Amniotic stem cell (primary cell): ENCODE results near the gene PIMREG.

Source experiments
- DNase-seq: peaks from one replicate; lab custom pipeline; 2025; lab: John Stamatoyannopoulos, UW

PIMREG gene

DNA sequence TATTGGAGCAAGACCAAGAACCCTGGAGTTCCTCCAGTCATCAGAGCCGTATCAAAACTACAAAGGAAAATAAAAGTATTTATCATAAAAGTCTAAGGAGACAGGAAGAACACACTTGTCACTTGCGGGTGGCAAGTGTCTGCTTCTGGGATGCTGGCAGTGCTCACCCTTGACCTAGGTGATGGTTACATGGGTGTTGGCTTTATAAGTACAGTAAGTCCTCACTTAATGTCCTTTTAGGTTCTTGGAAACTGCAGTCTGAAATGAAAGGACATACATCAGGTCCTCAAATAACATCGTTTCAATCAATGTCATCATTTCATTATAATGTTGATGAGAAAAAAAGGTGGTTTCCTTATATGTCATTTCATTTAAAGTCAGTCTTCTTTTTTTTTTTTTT lies 6.3 kb upstream of the PIMREG start:
- no peak for DNase-seq

DNA sequence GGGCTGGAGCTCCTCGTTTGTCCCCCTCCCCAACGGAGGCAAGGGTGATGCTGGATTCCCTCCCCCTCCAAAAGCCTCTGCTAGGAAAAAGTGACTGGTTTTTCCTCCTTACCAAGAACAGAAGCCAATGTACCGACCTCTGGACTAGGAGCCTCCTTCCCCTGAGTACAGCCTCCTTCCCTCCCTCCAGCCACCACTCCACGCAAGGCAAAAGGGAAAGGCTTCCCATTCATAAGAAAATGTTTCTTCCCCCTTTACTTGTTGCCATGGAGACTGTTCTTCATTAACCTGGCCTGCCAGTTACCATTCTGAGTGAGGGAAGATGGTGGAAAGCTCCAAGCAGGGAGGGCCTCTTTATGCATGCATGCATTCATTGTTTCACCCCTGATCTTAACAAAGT lies 4.3 kb upstream of the PIMREG start:
- DNase-seq = no peak

- no peak for DNase-seq
Observed at GRCh38 chr17:6442775-6443174, 1.5 kb upstream of the PIMREG start.

DNA sequence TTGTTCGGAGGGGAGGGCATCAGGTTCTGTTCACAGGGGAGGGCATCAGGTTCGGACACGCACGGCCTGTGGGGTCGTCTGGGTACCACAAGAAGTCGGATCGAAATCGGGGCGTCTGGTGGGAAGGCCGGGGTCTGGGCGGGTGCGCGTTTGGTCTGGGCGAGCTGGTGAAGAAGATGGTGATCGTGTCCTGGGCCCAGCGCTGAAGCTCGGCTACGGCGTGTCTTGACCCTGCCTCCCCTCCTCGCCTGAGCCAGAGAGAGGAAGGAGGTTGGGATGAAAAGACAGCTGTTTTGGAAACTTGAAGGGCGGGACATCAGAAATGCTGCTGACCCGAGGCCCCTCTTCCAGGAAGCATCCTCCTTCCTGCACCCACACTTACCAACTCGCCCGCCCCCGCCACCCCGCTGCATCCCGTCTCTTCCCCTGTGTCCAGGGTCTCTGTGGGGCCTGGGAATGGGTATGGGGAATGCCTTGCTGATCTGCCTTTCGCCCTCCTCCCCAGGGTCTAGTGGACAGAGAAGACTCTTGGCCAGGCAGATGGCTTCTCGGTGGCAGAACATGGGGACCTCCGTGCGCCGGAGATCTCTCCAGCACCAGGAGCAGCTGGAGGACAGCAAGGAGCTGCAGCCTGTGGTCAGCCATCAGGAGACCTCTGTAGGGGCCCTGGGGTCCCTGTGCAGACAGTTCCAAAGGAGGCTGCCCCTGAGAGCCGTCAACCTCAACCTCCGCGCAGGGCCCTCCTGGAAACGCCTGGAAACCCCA lies 498 bp downstream of the PIMREG start:
- DNase-seq = no peak

- no peak for DNase-seq
Observed at GRCh38 chr17:6446516-6447100, 2.4 kb downstream of the PIMREG start.

DNA sequence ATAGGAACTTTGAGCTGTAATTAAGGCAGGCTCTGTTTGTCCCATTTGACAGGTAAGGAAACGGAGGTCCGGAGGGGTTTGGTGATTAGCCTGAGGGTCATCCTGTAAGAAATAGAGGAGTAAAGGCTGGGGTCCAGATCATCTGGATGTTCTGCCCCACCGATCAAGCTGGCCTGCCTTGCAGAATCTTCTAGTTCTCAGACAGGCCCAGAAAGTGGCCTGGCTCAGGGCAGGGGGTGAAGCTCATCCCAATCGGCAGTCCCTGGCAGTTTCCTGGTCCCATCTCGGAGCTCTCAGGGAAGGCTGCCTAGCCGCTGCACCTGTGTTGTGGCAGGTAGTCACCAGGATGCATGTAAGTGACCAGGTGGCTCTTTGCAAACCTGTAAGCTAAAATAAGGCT lies 4.2 kb downstream of the PIMREG start:
- no peak for DNase-seq

DNA sequence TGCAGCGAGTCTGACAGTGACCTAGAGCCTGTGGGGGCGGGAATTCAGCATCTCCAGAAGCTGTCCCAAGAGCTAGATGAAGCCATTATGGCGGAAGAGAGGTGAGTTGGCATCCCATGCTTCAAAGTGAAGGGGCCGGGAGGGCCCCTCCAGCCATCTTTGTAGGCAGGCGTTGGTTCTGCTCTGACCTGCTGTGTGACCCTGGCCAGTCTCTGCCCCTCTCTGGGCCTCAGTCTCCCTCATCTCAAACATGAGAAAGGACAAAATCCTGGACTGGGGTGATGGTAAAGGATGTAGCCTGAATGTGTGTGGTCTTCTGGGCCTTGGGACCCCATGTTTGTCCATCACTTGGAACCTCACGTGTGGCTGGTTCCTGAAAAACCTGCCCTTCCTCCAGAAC lies 5.1 kb downstream of the PIMREG start:
- no peak for DNase-seq

GRCh38 chr17:6450926-6451832 lies 6.9 kb downstream of the PIMREG start:
- no peak for DNase-seq

DNA sequence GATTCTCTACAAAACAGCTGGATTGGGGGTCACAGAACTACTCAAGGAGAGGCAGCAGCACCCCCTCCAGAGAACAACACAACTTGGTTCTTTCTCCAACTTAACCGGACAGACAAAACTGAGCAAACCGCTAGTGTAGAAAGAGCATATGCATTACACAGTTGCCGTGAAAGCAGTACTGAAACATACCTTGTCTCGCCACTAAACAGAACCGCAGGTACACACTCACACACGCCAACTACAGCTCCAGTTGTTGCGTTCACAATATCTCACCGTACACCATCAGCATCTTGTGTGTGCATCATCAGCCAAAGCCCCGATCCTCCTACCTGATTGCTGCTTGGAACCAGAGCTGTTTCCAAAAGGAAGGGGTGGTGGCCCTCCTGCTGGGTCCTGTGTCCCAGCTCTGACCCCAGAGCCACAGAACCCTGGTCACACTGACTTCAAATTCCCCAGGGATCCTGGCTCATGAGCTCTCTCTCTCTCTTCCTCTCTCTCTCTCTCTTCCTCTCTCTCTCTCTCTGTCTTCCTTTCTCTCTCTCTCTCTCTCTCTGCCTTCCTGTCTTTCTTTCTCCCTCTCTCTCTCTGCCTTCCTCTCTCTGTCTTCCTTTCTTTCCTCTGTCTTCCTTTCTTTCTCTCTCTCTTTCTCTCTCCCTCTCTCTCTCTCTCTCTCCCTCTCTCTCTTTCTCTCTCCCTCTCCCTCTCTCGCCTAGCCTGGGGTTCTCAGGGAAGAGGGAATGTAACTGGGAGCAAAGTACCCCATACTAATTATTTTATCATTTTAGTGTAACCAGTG lies 8.4 kb downstream of the PIMREG start:
- DNase-seq = no peak

- no peak for DNase-seq
Observed at GRCh38 chr17:6453279-6454024, 9.2 kb downstream of the PIMREG start.

DNA sequence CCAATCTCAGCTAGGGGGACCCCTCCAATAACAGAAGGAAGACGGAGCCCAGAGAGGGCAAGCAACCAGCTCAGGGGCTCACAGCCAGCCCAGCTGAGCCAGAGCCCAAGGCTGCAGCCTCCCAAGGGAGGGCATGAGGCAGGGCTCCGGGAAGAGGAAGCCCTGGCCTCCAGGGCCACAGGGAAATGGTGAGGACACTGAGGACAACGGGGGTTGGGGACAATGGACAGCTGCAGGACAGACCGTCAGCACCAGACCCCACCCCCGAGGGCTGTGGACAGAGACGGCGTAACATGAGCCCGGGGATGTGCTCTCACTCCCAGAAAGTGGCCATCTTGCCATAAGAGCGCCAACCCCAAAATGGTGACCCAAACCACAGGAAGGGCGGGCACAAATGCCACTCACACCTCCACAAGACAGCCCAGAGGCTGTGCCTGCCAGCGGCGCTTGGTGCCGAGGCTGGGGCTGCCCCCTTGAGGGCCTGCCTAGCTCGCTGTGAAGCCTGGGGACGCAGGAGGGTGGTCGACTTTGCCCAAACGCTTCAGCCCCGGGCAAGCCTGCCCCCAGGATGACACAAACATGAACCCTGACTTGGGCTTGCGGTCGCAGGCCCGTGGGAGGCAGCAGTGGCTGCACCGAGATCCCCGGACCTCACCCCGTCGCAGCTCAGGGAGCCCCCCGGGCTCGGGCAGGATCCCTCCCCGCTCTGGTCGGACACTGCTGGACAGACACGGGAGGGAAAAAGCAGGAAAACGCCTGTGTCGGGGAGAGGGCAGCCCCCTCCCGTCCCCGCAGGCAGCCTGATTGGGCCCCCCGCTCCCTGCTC lies 10.5 kb downstream of the PIMREG start:
- no peak for DNase-seq

DNA sequence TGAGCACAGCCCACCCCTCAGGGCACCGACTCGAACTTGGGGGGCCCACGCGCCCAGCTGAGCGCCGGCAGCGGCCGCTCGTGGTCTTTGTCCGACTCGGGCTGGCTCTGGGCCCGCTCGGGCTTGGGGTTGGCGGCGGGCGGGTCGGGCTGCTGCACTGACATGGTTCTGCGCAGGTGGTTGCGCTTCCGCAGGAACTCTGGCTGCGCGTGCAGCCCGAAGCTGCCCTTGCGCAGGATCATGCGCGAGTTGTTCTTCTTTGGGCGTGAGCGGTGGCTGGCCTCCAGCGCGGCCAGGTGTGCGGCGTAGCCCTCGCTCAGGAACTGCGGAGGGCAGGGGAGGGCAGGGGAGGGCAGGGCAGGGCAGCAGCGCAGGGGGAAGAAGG lies 11.1 kb downstream of the PIMREG start:
- no peak for DNase-seq

GRCh38 chr17:6456321-6456720 lies 12.1 kb downstream of the PIMREG start:
- DNase-seq = no peak

DNA sequence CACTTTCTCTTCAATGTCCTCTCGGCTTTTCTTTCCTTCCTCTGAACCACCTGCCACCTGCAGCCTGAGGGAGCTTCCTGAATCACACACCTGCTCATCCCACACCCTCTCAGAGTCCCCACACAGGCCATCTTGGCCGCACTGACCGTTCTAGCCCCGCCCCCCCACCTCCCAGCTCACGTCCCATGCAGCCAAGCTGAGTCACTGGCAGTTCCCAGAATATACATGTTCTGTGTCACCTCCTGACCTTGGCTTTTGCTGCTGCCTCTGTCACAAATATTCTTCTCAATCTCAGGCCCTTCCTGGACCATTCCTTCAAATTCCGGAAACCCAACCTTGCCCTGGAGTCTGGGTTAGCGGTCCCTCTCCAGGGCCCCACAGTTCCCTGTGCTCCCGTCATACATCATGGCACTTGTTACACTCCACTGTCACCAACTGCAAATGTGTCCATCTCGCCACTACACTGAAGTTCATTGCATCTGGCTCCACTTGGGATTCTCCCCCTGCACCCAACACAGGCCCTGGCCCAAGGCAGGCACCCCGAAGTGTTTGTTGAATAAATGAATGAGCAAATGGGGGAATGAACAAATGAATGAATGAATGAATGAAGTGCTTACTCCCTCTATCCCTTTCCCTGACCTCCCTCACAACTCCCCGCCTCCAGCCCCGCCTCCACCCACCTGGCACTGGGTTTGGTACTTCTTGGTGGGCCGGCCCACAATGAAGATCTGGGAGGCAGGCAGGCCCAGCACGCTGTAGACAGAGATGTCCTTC lies 12.8 kb downstream of the PIMREG start:
- DNase-seq = no peak

DNA sequence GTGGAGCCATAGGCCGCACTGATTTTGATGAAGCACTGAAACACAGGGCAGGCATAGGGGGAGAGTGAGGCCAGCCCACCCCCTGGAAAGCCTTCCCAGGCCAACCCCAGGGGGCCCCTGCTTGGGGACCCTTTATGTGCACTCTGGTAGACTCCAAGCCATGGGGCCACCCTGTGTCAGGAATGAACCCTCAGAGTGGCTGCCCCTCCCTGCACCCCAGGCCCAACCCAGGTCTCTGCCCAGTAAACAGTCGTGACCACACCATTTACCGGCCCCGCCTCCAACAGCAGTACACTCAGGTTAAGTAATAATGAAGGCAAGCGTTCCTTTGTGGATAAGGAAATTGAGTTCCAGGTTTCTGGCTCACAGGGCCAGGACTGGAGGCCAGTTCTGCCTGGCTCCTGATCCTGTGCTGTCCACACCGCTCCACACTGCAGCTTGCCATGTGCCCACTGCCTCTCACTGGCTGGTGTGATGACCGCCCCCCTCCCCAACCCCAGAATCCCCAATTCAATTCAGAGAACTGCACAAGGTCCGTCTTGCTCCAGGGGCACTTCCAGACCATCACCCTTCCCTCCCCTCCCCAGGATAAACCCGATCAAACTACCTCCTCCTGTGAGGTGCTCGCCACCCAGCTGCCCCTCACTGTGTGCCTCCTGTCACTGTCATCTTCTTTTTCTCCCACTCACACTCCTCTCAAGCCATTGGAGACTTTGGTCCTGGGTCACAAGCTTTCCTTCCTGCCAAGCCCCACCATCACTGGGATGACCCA lies 13.6 kb downstream of the PIMREG start:
- DNase-seq = no peak

GRCh38 chr17:6458460-6458950 lies 14.2 kb downstream of the PIMREG start:
- DNase-seq = no peak

- no peak for DNase-seq
Observed at GRCh38 chr17:6460531-6461161, 16.4 kb downstream of the PIMREG start.

DNA sequence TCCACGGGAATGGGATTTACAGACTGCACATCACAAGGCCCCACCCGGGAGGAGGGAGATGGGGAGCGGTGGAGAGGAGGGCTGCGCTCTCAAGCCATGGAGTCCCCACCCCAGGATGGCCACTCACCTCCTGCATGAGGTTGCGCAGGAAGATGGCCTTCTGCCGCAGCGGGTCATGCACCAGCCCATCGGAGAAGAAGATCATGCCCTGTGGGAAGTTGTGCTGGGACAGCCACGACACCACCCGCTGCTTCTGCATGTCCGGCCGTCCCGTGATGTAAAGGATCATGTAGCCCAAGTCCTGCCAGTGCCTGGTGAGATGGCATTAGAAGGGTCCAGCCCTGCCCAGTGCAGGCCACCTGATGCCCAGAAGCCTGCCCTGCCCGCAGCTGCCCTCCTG lies 17.0 kb downstream of the PIMREG start:
- DNase-seq = no peak
